Stimulated activated CD8-positive, alpha-beta memory T cell treated with anti-CD3 and anti-CD28 coated beads, Interleukin-12 subunit alpha, Interleukin-12 subunit beta, amount 100 ng/mL, for 1 hour (primary cell): ENCODE data around the gene TM4SF1.

Experiments
- DNase-seq: peaks from one replicate; pipeline ENCODE4 v3.0.0-alpha.2; 2020; ENCODE audit warnings: low read depth

Gene TM4SF1

DNA sequence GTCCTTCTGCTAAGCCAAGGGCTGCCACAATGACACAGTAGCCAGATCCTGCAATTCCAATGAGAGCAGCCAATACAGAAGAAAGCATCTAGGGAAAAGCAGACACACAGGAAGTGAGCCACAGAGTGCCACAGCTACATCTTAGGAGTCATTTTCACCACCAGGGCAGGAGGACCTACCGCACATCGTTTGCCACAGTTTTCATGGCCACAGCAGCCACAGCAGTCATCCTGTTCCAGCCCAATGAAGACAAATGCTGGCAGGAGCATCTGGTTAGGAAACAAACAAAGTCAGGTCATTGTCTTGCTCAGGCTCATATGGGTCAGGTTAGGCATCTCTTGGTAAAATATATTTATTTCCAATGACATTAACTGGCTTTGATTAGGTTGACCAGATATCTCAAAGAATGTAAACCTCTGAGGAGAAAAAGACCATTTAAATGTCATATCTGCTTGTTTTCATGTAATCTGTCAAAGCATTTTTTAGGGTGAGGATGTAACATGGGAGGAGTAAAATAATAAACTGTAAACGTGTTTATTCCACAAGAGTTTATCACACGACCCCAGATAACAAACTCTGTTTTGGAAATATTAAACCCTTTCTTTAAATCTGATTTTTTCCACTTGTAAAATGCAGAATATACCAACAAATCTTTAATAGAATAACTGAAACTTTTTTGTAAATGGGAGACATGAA, 1.8 kb downstream of the TM4SF1 start:
- no peak for DNase-seq

DNA sequence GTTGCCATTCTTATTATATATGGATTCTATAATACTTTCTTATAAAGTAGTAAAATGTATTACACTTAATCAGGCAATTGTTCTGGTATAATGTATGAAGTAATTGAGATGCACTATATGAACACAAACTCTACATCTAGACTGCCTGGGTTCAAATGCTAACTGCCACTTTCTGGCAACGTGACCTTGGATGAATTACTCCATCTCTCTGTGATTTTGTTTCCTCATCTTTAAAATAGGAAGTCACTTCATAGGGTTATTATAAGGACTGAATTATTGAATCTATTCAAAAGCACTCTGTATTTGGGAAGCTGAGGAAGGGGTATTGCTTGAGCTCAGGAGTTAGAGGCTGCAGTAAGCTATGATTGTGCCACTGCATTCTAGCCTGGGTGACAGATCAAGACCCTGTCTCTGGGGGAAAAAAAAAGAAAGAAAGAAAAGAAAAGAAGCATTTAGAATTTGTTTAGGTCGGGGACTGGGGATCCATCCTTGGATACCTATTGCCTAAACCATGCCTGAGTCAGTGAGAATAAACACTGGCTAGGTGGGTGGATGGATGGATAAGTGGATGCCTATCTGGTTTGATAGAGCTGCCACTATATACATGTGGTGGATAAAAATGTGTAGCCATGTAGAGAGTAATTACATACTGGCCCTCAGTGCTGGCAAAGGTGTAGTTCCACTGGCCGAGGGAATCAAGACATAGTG, 2.5 kb downstream of the TM4SF1 start:
- no peak for DNase-seq

DNA sequence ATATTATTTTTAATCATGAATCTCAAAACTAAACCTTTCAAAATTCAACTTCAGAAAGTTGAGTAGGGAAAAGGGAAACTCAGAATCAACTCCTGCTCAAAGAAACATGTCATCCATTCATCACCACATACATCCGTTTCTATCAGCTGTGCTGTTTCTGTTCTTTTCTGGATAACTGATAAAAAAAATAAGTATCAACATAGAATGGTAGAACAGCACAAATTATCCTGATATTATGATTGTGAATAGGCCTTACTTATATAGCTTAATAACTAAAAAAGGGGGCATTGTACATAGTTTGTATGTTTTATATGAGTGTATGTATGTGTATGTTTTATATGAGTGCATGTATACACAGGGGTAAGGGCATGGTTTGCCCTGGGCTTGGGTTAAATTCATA, 3.1 kb downstream of the TM4SF1 start:
- no peak for DNase-seq

DNA sequence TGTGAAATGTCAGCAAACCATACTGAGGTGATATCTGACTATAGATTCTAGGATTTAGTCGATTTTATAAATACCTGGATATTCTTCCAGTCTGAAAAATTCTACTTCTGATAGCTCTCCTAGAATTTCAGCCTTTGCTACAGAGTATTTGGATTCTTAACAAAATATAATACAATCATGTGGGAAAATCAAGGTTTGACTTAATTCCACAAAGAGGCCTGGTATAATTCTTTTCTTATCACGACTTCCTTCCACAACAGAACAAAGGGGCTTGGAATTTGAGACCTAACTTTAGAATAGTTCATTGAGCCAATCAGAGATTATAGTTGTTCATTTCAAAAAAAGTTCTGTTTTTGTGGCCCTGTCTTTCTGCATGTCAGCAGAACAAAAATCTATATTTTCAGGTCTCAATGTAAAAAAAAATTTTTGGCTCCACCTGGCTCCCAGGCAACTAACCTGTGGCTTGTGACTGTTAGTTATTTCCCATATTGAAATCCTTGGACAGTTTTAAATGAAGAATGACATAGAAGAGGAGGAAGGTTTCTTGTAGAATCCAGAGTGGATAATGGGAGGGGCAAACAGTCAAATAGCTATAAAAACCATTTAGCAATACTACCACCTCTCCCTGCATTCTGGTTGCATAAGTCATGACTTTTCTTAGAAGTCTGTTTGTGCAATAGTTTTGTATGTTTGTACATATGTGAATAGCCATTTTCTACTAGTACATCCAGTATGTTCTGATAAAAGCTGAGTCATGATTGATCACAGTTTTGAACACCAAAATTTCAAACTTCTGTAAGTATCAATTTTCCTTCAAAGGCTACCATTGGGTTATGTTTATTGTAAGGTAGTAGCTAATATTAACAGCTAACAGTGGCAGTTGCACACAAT, 4.0 kb downstream of the TM4SF1 start:
- DNase-seq: no peak

DNA sequence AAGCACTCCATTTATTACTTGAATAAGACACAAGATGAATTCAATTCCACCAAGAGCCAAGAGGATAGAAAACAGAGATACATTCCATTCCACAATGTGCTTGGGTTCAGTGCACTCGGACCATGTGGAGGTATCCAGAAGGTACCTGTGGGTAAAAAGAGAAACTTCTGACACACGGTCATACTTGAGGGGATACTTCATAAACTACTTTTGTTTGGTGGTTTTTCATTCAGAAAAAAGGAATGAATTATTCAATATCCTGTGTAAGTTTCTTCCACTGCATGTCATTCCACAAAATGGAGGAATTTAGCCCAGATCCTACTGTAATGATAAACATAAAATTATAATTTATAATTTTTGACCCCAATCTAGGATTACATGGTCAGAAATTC, 5.7 kb downstream of the TM4SF1 start:
- no peak for DNase-seq

DNA sequence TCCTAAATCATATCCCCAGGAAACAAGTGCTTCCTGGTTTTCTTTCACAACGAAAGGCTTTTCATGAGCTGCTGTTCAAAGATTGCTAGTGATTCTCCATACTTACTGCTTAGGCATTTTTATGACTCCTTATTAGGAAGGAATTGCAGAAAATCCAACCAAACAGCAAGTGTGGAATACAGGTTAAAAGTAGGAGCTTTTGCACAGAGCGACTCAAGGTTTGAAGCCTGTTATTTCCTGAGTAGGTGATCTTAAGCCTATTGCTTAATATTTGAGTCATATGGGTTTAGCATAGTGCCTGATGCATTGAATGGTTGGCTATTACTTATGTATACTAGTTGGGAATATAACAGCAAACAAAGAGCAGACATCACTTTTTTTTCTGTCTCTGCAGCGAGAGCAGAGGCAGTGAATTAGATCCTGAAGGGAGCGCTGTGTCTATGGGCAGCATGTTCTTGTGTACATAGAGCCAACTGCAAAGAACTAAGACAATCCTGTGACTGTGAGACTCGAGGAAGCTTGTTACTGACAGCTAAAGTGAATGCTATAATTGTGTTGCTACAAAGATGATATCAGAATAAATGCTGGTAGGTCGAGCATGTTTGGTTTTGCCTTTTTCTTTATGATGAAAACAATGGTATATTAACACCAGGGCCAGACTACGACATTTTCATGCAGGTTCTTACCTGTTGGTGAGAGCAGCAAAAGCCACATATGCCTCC, 6.3 kb downstream of the TM4SF1 start:
- no peak for DNase-seq

- DNase-seq: no peak
Measured at GRCh38 chr3:149369991-149370866, 7.2 kb downstream of the TM4SF1 start.

GRCh38 chr3:149368674-149369497, 8.6 kb downstream of the TM4SF1 start:
- DNase-seq: no peak

GRCh38 chr3:149368201-149368673, 9.2 kb downstream of the TM4SF1 start:
- DNase-seq: no peak

DNA sequence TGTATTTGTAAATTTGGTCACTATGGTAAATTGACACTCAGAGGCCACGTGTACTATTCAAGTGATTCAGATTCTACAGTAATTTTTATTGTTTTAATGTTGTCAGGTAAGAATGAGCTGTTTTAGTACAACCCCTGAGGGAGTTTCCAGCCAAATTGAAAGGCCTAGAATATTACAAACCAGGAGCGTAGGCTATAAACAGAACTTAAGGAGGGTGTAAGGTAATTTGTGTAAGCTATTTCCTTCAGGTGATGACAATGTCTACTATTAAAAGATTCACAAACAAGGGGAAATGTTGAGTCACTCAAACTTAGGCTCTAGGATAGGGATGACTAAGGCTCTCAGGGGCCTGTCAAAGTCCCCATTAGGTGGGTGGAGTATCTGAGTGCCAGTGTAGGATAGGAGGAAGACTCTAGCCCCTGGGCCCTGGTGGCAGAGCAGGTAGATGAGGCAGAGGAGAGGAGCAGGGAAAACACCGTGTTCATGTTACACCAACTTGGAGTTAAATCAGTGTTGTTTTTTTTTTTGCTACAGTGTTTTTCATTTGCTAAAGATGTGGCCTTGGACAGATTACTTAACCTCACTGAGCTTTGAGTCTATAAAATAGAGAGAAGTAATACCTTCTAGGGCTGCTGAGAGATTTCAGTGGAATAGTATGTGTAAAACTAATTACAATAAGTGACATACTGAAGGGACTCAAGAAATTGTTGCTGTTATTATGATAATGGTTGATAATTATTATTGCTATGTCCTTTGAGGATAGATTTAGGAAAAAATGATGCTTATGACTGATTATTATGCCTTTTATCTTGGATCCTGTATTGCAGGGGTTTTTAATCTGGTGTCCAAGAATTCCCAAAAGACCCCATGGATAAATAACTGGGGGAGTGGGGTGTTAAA, 10.3 kb downstream of the TM4SF1 start:
- DNase-seq: no peak

DNA sequence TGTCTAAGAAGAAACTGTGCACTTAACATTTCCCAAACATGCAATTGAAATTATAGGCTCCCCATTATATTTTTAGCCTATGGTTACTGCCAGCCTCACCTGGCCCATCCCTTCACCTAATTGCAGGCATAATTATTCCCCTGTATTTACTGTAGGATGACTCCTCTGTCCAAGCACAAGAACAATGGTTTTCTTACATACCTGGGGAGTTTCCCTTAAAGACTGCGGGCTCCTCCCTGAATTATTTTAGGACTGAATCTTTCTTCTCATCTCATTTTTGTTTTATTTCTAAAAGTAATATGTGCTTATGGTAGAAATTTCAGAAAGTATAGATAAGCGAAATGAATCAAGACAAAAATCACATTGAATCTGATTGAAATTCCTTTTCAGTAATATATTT, 11.4 kb downstream of the TM4SF1 start:
- no peak for DNase-seq

DNA sequence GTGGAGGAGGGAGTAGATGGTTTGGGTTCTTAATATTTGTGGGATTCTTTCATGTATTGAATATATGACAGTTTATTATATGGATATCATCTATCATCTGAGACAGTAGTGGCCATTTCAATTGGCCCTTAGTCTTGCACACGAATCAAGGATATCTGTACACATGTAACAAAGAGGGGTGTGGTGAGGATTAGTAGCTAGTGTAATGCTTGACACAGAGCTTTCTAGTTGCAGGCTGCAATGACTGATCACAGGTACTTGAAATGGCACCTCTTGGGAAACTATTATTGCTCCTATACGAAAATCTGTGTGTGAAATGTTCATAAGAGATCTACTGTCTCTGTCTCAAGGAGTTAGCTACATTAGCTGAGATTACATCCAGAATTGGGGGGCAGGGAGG, 12.8 kb downstream of the TM4SF1 start:
- no peak for DNase-seq

DNA sequence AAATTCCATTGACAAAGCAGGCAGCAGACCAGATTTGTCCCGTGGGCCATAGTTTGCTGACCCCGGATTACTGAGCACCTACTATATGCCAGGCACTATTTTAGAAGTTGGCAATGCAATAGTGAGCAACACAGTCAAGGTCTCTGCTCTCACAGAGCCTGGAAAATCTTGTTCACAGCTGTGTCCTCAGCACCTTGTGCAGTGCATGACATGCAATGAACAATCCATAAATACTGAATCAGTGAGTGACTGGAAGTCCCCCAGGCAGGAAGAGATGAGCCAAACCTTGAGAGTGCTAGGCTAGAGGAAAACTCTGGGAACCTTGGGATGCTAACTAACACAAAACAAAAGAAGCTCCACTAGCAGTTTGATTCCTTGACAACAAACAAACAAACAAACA, 14.4 kb downstream of the TM4SF1 start:
- DNase-seq: no peak

DNA sequence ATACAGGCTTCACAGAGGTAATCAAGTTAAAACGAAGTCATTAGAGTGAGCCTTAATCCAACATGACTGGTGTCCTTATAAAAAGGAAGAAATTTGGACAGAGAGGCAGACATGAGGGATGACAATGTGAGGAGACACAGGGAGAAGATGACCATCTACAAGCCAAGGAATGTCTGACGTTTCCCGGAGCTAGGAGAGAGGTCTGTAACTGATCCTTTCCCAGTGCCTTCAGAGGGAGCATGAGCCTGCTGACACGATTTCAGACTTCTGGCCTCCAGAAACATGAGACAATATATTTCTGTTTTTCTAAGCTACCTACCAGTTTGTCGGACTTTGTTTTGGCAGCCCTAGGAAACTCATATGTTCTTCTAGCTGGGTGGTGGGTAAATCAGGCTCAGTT, 15.1 kb downstream of the TM4SF1 start:
- no peak for DNase-seq

DNA sequence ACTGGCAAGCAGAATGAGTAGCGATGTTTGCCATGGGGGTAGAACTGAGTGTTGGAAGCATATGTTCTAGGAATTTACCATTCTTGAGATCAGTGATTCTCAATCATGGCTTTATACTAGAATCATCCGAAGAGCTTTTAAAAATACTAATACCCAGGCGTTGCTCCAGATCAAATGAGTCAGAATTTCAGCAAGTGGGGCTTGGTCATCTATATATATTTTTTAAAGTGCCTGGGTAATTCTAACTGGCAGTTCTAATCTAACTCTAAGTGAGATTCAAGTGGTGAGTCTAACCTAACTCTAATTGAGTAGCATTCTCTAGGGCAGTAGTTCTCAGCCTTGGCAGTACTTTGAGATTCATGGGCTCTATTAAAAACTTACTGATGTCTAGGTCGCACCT, 20.8 kb downstream of the TM4SF1 start:
- DNase-seq: no peak

DNA sequence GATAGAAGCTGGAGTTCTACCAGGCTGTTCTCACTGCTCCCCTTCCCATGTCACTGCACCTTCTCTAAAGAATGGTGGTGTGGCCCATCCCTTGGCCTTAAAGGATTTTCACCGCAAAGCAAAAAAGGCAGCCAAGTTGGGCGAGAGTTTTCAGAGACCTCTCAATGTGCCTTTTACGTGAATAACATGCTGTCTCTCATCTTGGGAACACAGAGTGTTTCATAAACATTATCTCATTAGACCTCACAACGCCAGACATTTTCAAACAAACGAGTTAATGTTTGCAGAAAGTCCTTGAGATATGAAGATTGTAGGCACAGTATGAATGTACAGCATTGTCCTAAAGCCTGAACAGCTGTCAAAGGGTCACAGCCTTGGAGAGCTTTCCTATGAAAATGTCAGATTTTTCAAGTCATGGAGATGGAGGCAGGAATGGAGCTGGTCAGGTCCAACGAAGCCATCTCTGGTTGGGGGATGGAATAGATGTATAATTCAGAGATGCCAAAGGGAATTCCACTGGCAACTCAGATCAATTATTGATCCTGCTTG, 21.3 kb downstream of the TM4SF1 start:
- DNase-seq: no peak

- no peak for DNase-seq
Measured at GRCh38 chr3:149353581-149354184, 23.8 kb downstream of the TM4SF1 start.

GRCh38 chr3:149352556-149352955, 24.9 kb downstream of the TM4SF1 start:
- no peak for DNase-seq
